ENCODE measurements around the gene TMCC2. TPM values are rescaled to one million over a fixed set of nuclear protein-coding genes. Genes with fewer than 3 reads are reported as not detected.

Gene TMCC2
- total and polyA plus RNA-seq, 2 experiments from 2014 or later, result 2.6 to 9.9 TPM

DNA sequence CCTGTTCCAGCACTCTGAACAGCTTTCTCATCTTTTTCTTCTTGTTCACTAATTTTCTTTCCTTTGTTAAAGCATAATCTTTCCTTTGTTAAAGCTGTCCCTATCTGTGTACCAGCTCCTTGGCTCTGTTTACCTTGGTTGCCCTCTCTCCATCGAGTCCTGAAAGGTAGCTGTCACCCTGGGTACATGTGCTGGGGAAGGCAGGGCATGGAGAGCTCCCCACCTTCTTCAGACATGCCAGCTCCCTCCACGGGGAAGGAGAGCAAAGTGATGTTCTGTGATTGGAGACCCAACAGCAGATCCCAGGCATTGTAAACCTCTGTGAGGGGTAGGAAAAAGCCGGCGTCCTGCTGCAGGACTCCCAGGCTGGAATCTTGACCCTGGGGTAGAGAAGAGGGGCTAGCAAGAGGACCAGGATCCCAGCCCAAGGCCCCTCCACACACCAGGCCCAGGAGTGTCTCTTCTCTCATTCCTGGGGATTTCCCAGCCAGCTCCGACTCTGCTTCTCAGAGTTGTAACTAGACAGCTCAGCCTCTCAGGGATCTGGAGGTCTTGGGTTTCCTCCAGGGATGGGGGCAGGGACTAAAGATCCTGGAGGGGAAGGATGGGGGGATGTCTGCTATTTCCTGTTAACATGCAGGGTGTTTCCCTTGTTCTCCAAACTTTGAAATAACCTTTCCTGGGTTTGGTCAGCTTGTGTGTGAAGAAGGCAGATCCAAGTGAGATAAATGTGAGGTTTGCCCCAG lies 34.4 kb downstream of the TMCC2 start (continued):
- TF ChIP-seq EZH2 (IDR thresholded peaks at IDR 0.05; ENCODE audit: low read depth, unreplicated experiment), result no peak

DNA sequence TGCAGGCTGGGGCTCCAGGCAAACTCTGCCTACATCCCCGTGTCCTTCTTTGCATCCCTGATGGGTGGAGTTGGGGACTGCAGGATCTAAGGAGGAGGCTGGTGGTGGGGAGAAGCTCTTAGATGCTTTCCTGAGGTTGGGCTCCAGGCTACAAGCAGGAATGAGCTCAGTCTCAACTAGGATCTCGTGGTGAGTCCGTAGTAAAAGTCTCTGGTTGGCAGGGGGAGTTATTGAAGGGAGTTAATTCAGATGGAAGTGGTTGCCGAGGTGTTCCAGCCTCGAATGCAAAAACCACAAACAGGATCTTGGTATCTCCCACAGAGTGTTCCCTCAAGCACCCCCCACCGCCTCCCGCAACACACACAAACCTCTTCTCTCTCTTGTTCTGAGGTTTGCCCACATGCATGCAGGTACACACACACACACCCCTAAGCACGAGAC lies 35.0 kb downstream of the TMCC2 start:
- no peaks in the 10 kb centered on the region for H3K27me3 ChIP-seq (ENCODE audit: insufficient read depth)
- H3K79me2 ChIP-seq (replicated peaks; ENCODE audit: insufficient read depth), result no peaks in the 10 kb centered on the region
- no peak; the same call in 2 of the 3 replicates for ATAC-seq
- TF ChIP-seq ZNF114 (CRISPR knock-in tag; IDR thresholded peaks at IDR 0.05) (no peak), NANOG (IDR thresholded peaks at IDR 0.05; ENCODE audit: borderline replicate concordance) (no peak)
- TF ChIP-seq, protein P1, sequence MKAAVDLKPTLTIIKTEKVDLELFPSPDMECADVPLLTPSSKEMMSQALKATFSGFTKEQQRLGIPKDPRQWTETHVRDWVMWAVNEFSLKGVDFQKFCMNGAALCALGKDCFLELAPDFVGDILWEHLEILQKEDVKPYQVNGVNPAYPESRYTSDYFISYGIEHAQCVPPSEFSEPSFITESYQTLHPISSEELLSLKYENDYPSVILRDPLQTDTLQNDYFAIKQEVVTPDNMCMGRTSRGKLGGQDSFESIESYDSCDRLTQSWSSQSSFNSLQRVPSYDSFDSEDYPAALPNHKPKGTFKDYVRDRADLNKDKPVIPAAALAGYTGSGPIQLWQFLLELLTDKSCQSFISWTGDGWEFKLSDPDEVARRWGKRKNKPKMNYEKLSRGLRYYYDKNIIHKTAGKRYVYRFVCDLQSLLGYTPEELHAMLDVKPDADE (IDR thresholded peaks at IDR 0.05), result no peak
- TF ChIP-seq, protein P2, sequence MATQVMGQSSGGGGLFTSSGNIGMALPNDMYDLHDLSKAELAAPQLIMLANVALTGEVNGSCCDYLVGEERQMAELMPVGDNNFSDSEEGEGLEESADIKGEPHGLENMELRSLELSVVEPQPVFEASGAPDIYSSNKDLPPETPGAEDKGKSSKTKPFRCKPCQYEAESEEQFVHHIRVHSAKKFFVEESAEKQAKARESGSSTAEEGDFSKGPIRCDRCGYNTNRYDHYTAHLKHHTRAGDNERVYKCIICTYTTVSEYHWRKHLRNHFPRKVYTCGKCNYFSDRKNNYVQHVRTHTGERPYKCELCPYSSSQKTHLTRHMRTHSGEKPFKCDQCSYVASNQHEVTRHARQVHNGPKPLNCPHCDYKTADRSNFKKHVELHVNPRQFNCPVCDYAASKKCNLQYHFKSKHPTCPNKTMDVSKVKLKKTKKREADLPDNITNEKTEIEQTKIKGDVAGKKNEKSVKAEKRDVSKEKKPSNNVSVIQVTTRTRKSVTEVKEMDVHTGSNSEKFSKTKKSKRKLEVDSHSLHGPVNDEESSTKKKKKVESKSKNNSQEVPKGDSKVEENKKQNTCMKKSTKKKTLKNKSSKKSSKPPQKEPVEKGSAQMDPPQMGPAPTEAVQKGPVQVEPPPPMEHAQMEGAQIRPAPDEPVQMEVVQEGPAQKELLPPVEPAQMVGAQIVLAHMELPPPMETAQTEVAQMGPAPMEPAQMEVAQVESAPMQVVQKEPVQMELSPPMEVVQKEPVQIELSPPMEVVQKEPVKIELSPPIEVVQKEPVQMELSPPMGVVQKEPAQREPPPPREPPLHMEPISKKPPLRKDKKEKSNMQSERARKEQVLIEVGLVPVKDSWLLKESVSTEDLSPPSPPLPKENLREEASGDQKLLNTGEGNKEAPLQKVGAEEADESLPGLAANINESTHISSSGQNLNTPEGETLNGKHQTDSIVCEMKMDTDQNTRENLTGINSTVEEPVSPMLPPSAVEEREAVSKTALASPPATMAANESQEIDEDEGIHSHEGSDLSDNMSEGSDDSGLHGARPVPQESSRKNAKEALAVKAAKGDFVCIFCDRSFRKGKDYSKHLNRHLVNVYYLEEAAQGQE (IDR thresholded peaks at IDR 0.05; ENCODE audit: unreplicated experiment), result no peak
- no peaks in the 10 kb centered on the region for H3K36me3 ChIP-seq (ENCODE audit: insufficient read depth)
- H3K4me2 ChIP-seq, result peak overlapping the region; percentile 62
- no peak overlapping the region for H3K4me3 ChIP-seq
- no peak overlapping the region for H2AFZ ChIP-seq
- H3K4me3 Mint-ChIP-seq, result no peak overlapping the region
- H3K4me1 Mint-ChIP-seq, result peaks cover 38% of the 10 kb centered on the region
- H3K9me2 ChIP-seq (ENCODE audit: insufficient read depth), result no peaks in the 10 kb centered on the region
- H3K4me1 ChIP-seq (ENCODE audit: insufficient read depth), result peaks cover 30% of the 10 kb centered on the region
- no peaks in the 10 kb centered on the region for H3F3A ChIP-seq (replicated peaks; ENCODE audit: low read depth)
- H3K27me3 Mint-ChIP-seq (ENCODE audit: insufficient read depth, low read depth, poor library complexity), result peaks cover 11% of the 10 kb centered on the region
- 0 out of 2 replicates have a peak overlapping the region, but pooled peaks have one; percentile 59 for H3K27ac ChIP-seq (ENCODE audit: low read depth)
- DNase-seq (ENCODE audit: low spot score), result no peak
- H3K27ac Mint-ChIP-seq, result no peak overlapping the region; the same call in none of the 2 replicates
- no peaks in the 10 kb centered on the region for H3K9me3 Mint-ChIP-seq
- H4K20me1 ChIP-seq (replicated peaks; ENCODE audit: insufficient read depth), result no peaks in the 10 kb centered on the region
- H3K36me3 Mint-ChIP-seq (ENCODE audit: low read depth), result no peaks in the 10 kb centered on the region

DNA sequence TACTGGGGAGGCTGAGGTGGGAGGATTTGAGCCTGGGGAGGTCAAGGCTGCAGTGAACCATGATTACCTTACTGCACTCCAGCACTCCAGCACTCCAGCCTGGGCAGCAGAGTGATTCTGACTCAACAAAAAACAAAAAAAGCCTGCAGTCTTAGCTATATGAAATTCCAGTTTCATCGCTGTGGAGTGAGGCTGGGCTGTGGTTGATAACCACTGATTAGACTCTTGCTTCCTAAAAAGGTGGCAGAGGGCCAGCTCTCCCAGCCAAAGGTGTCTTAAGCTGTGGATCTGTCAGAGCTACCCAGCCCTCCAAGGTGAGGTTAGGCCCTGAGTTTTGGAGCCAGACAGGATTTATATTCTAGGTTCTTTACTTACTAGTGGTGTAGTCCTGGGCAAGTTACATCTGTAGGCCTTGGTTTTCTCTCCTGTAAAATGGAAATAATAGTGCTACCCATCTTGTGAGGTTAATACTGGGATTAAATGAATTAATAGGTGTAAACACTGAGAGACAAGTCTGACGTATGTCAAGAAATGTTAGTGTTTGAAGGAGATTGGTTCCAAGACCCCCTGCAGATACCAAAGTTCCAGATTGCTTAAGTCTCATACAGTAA lies 35.9 kb downstream of the TMCC2 start:
- no peaks in the 10 kb centered on the region for H3K9me2 ChIP-seq (ENCODE audit: insufficient read depth)
- H3K4me3 Mint-ChIP-seq, result no peak overlapping the region
- H3K27me3 Mint-ChIP-seq (ENCODE audit: insufficient read depth, low read depth, poor library complexity), result peaks cover 13% of the 10 kb centered on the region
- H4K20me1 ChIP-seq (replicated peaks; ENCODE audit: insufficient read depth), result no peaks in the 10 kb centered on the region
- no peak for ATAC-seq
- H3K79me2 ChIP-seq (replicated peaks; ENCODE audit: insufficient read depth), result no peaks in the 10 kb centered on the region
- H3K27ac Mint-ChIP-seq, result no peak overlapping the region
- H3K4me1 Mint-ChIP-seq, result peaks cover 34% of the 10 kb centered on the region
- H3K9me3 Mint-ChIP-seq, result no peaks in the 10 kb centered on the region
- no peak overlapping the region for H3K4me3 ChIP-seq
- H3K36me3 Mint-ChIP-seq (ENCODE audit: low read depth), result no peaks in the 10 kb centered on the region
- no peak overlapping the region for H2AFZ ChIP-seq
- no peak for DNase-seq (ENCODE audit: low spot score)
- H3K27me3 ChIP-seq (ENCODE audit: insufficient read depth), result no peaks in the 10 kb centered on the region
- no peaks in the 10 kb centered on the region for H3K36me3 ChIP-seq (ENCODE audit: insufficient read depth)
- H3K27ac ChIP-seq (ENCODE audit: low read depth), result 0 out of 2 replicates have a peak overlapping the region, but pooled peaks have one; percentile 9
- no peak overlapping the region for H3K4me2 ChIP-seq
- H3K4me1 ChIP-seq (ENCODE audit: insufficient read depth), result peaks cover 32% of the 10 kb centered on the region
- H3F3A ChIP-seq (replicated peaks; ENCODE audit: low read depth), result no peaks in the 10 kb centered on the region
- no peak for TF ChIP-seq CREB1 (CRISPR knock-in tag; IDR thresholded peaks at IDR 0.05; ENCODE audit: low read depth)
- TF ChIP-seq ZNF114 (CRISPR knock-in tag; IDR thresholded peaks at IDR 0.05), result no peak
- TF ChIP-seq, protein P1 (IDR thresholded peaks at IDR 0.05), result no peak
- TF ChIP-seq EZH2phosphoT487 (IDR thresholded peaks at IDR 0.05; ENCODE audit: unreplicated experiment), result no peak
- TF ChIP-seq POLR2AphosphoS5 (IDR thresholded peaks at IDR 0.05; ENCODE audit: low read depth), result no peak
- TF ChIP-seq ZNF331 (CRISPR knock-in tag; IDR thresholded peaks at IDR 0.05; ENCODE audit: low read depth), result no peak
- TF ChIP-seq EZH2 (IDR thresholded peaks at IDR 0.05; ENCODE audit: low read depth, unreplicated experiment), result no peak
- TF ChIP-seq, protein P2 (IDR thresholded peaks at IDR 0.05; ENCODE audit: unreplicated experiment), result no peak

Measured in GM23338 (cell line).